Left lung (tissue), 10 donors: Measurements from ENCODE around the gene ADAMTS17. TPM values are rescaled to one million over a fixed set of nuclear protein-coding genes. Genes with fewer than 3 reads are reported as not detected.

Experiments used
- ATAC-seq: fragments of 200-7000 bp; cut with Tn5 transposase; one replicate; pipeline ENCODE4 v1.9.1; 2020; ENCODE audit warnings: moderate library complexity
- DNase-seq, 4 donors: peaks; one replicate each; pipeline ENCODE4 v3.0.0-alpha.2; 2013 to 2020
- H3K27ac ChIP-seq, 2 donors: fragments of 200-600 bp; sonication (generic) in 1 of 2; one replicate each; pipeline versions ENCODE4 v1.5.0 to v1.8.0; 2020 to 2021
- H3K27me3 ChIP-seq, 2 donors: fragments of 200-600 bp; sonication (generic) in 1 of 2; one replicate each; pipeline versions ENCODE4 v1.5.0 to v1.8.0; 2020 to 2021
- H3K36me3 ChIP-seq, 2 donors: fragments of 200-600 bp; sonication (generic) in 1 of 2; one replicate each; pipeline versions ENCODE4 v1.5.0 to v1.8.0; 2020 to 2021
- H3K4me1 ChIP-seq, 2 donors: fragments of 200-600 bp; one replicate each; pipeline ENCODE4 v1.8.0; 2021
- H3K4me3 ChIP-seq, 2 donors: fragments of 200-600 bp; sonication (generic) in 1 of 2; one replicate each; pipeline versions ENCODE4 v1.5.0 to v1.8.0; 2020 to 2021; ENCODE audit warnings: mild to moderate bottlenecking in 1 of 2
- H3K9me3 ChIP-seq, 2 donors: fragments of 200-600 bp; sonication (generic) in 1 of 2; one replicate each; pipeline versions ENCODE4 v1.5.0 to v1.8.0; 2020 to 2021
- intact Hi-C, 2 donors: fragments of 100-400 bp; cut with DNase I; formaldehyde crosslinking; loops; one replicate each; pipeline versions ENCODE4 v1.11.2 to v1.14.2; 2022
- polyA plus RNA-seq, 6 donors: library from polyadenylated mRNA; unstranded; fragments of 120-200 nt; gene quantifications; one replicate each; pipeline ENCODE4 v1.2.1, GENCODE V29; 2013; ENCODE audit not compliant: insufficient read length in 6 of 6
- total RNA-seq, 2 donors: library from RNA; stranded (reverse); fragmentation: NEBNext Ultra II Directional; extraction: Animal tissue kit (Norgen Biotek cat#: 25700); gene quantifications; one replicate each; pipeline ENCODE4 v1.2.1, GENCODE V29; 2021
- TF ChIP-seq, protein P1 (sequence below), 2 donors: fragments of 200-600 bp; sonication (generic) in 1 of 2; IDR thresholded peaks; one replicate each; pipeline versions ENCODE4 v1.5.0 to v1.8.0; 2021; ENCODE audit warnings: antibody characterized with exemption in 2 of 2
- donor health status: DM: no; HTN: yes; CAD: no.
- donor health status: DM: no; HTN: no; CAD: no.

ADAMTS17 gene
- total and polyA plus RNA-seq, 8 donors: 2.0 to 3.9 (median 3.4) TPM

DNA sequence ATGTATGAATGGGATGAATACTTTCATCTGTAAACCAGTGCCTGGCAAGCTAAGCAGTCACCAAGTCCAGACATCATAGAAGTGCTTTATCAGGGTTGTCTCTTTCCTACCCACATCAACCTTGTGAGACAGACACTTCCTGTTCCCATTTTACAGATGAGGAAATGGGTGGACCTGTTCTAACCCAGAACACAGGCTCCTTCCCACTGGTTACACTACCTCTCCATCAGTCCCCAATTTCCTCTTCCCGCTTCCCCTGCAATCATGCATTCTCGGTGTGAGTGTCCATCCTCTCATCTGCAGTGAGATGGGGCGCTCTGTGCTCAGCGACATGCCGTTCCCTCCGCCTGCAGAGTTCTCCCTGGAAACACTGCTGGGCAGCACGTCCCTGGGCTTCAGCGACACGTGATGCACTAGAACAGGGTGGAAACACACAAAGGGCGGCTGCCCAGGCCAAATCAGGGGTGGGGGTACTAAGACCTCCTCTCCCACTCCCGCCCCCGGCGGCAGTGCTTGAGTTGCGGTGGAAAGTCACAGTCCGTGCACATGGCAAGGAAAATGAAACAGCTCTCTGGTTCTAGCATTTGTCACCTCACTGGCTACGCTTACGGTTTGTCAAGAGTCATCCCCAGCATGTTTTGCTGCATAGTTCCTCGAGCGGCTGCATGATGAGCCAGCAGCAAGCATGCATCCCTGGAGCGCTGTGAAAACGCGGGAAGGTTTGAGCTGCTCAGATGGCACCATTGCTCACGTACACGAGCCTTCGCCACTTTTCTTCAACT, 201.1 kb downstream of the ADAMTS17 start:
- H3K4me3 ChIP-seq: no peak overlapping the region
- H3K9me3 ChIP-seq: no peaks in the 10 kb centered on the region
- no peaks in the 10 kb centered on the region for H3K4me1 ChIP-seq
- DNase-seq (no peak), ATAC-seq (no peak)
- no peaks in the 10 kb centered on the region for H3K36me3 ChIP-seq
- intact Hi-C loops: no loop called here
- H3K27ac ChIP-seq: no peak overlapping the region
- H3K27me3 ChIP-seq: no peaks in the 10 kb centered on the region
- TF ChIP-seq, protein P1, sequence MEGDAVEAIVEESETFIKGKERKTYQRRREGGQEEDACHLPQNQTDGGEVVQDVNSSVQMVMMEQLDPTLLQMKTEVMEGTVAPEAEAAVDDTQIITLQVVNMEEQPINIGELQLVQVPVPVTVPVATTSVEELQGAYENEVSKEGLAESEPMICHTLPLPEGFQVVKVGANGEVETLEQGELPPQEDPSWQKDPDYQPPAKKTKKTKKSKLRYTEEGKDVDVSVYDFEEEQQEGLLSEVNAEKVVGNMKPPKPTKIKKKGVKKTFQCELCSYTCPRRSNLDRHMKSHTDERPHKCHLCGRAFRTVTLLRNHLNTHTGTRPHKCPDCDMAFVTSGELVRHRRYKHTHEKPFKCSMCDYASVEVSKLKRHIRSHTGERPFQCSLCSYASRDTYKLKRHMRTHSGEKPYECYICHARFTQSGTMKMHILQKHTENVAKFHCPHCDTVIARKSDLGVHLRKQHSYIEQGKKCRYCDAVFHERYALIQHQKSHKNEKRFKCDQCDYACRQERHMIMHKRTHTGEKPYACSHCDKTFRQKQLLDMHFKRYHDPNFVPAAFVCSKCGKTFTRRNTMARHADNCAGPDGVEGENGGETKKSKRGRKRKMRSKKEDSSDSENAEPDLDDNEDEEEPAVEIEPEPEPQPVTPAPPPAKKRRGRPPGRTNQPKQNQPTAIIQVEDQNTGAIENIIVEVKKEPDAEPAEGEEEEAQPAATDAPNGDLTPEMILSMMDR (IDR thresholded peaks at IDR 0.05): no peak

DNA sequence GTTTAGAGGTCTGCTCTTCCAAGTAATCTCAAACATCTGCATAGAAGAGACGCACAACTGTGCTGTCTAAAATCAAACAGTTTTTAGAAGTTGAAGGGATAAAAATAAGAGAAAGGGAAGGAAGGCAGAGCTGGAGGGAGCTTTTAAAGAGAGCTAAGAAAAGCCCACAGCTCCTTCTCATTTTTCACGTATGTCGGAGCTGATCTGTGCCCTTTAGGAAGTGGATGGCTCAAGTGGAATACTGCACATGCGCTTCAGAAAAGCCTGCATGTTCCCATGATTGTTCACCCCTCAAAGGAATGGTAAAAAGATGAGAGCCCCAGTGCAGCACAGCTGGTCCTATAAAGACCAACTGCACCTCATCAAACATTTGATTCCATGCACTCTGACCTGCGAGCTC, 207.2 kb downstream of the ADAMTS17 start:
- no peaks in the 10 kb centered on the region for H3K4me1 ChIP-seq

DNA sequence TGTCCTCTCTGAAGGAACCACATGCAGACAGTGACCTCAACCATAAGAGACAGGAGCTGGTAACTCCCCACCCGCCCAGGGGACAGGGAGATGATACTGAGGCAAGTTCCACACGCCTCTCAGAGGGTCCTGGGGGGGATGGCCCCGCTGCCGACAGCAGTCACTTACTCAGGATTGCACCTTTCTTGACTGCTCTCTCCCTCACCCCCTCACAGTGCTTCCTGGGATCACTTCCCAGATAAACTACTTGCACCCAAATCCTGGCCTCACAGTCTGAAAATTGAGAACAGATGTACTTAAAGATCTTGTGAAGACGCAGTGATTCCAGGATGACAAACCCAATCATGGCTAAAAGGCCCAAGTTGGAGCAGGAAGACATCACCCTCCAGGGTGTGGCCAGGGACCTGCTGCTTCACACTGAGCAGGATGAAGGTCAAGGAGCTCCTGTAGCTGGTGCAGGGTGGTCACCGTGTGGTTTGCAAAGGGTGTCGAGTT, 207.6 kb downstream of the ADAMTS17 start:
- H3K27me3 ChIP-seq: no peaks in the 10 kb centered on the region
- DNase-seq (no peak), ATAC-seq (no peak)
- H3K4me3 ChIP-seq: no peak overlapping the region
- H3K27ac ChIP-seq: no peak overlapping the region
- H3K4me1 ChIP-seq: no peaks in the 10 kb centered on the region
- intact Hi-C loops: no loop called here
- no peaks in the 10 kb centered on the region for H3K36me3 ChIP-seq
- TF ChIP-seq, protein P1 (IDR thresholded peaks at IDR 0.05): no peak
- no peaks in the 10 kb centered on the region for H3K9me3 ChIP-seq

More for the DNA sequence above, 207.2 kb downstream of the ADAMTS17 start:
- Histone ChIP-seq H3K27me3 (no peaks in the 10 kb centered on the region), H3K4me3 (no peak overlapping the region), H3K27ac (no peak overlapping the region), H3K36me3 (no peaks in the 10 kb centered on the region), H3K9me3 (no peaks in the 10 kb centered on the region)
- intact Hi-C loops: no loop called here
- no peak for ATAC-seq
- no peak for DNase-seq
- TF ChIP-seq, protein P1 (IDR thresholded peaks at IDR 0.05): no peak

DNA sequence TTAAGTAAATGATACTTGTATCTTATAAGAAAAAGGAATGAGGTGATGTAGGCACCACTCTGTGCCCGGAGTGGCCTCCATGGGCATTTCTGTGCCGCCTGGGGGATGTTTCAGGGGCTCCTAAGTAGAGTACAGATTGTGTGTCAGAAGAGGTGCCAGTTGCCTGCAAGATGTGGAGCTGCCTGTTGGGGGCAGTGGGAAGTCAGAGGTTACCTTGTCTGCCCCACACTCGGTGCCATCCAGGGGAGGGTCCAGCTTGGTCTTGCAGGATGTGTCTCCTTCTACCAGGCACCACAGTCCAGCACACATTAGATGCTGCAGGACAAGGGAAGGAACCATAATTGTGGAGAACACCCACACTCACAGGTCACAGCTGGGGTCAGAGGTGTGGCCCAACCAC, 208.8 kb downstream of the ADAMTS17 start:
- H3K27ac ChIP-seq: no peak overlapping the region
- no peaks in the 10 kb centered on the region for H3K9me3 ChIP-seq
- intact Hi-C loops: no loop called here
- no peak for DNase-seq
- no peaks in the 10 kb centered on the region for H3K4me1 ChIP-seq
- TF ChIP-seq, protein P1 (IDR thresholded peaks at IDR 0.05): no peak
- no peak for ATAC-seq
- H3K27me3 ChIP-seq: no peaks in the 10 kb centered on the region
- H3K4me3 ChIP-seq: no peak overlapping the region
- no peaks in the 10 kb centered on the region for H3K36me3 ChIP-seq

DNA sequence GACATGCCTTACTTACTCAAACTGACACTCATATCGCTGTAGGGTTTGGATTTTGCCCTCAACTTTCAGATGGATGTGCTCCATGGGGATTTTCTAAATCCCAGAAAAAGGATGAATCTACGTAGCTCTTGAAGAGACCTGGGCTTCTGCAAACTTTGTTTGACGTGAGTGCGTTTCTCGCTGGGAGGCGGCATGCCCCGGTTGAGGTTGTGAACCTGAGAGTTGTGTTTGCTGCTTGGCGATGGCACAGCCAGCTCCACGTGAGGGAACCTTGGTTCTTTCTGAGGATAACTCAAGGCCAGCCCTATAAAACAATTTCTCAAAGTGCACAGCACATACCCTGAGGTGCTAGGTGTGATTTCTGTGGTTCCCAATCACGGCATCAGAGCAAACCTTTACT, 209.5 kb downstream of the ADAMTS17 start:
- intact Hi-C loops: no loop called here
- no peaks in the 10 kb centered on the region for H3K9me3 ChIP-seq
- H3K27me3 ChIP-seq: no peaks in the 10 kb centered on the region
- TF ChIP-seq, protein P1 (IDR thresholded peaks at IDR 0.05): no peak
- no peaks in the 10 kb centered on the region for H3K36me3 ChIP-seq
- no peak overlapping the region for H3K4me3 ChIP-seq
- no peak for ATAC-seq
- H3K4me1 ChIP-seq: no peaks in the 10 kb centered on the region
- H3K27ac ChIP-seq: no peak overlapping the region
- no peak for DNase-seq
